Urothelium cell line (cell line): ENCODE measurements around the gene LRRC25.
"Not testable (repeated sequence)": the region's sequence is repeated elsewhere in the genome, so short reads cannot be mapped to it uniquely, and the experiment has no call there.

Source experiments
- DNase-seq: peaks from one replicate; pipeline ENCODE4 v3.0.0; 2011; ENCODE audit warnings: low spot score, mixed read lengths
- FAIRE-seq: peaks from 2 replicates; lab custom pipeline; 2011; peaks lifted over from hg19 to GRCh38; lab: Jason Lieb, UNC

The LRRC25 gene

DNA sequence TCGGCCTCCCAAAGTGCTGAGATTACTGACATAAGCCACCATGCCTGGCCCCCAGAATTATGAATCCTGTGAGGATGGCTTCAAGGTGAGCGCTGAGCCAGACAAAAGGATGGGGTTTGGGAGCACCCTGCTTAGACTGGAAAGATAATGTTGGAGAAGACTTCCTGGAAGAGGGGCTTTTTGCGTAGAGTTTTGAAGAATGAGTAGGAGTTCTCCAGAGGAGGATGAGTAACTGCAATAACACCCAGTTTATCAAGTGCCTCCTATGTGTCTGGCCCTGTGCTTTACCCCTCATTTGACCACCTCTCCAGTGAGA lies 12.1 kb downstream of the LRRC25 start:
- FAIRE-seq (no peak), DNase-seq (no peak)

DNA sequence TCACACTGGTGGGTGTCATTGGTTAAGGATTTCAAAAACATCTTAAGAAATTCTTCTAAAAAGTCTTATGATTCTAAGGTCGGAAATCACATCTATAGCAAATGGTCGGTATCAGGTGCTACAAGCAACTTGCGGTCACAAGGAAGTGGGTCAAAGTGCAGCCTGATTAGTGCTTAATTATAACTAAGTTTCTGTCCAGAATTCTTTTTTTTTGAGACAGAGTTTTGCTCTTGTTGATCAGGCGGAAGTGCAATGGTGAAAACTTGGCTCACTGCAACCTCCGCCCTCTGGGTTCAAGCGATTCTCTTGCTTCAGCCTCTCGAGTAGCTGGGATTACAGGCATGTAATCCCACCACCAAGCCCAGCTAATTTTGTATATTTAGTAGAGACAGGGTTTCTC lies 12.6 kb downstream of the LRRC25 start:
- FAIRE-seq, result no peak
- DNase-seq, result no peak

DNA sequence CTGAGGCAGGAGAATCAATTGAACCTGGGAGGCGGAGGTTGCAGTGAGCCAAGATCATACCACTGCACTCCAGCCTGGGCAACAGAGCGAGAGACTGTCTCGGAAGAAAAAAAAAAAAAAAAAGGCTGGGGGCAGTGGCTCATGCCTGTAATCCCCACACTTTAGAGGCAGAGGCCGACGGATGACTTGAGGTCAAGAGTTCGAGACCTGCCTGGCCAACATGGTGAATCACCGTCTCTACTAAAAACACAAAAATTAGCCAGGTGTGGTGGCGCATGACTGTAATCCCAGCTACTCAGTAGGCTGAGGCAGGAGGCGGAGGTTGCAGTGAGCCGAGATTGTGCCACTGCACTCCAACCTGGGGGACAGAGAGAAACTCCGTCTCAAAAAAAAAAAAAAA lies 13.8 kb downstream of the LRRC25 start:
- not testable (repeated sequence) for FAIRE-seq, DNase-seq

DNA sequence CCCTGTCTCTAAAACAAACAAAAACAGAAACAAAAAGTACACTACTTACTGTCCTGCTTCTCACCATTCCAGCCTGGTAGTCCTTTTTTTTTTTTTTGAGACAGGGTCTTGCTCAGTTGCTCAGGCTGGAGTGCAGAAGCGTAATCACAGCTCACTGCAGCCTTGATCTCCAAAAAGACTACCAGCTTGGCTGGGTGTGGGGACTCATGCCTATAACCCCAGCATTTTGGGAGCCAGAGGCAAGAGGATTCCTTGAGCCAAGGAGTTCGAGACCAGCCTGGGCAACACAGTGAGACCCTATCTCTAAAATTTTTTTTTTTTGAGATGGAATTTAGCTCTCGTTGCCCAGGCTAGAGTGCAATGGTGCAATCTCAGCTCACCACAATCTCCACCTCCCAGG lies 16.6 kb downstream of the LRRC25 start:
- DNase-seq, result no peak
- FAIRE-seq, result no peak

DNA sequence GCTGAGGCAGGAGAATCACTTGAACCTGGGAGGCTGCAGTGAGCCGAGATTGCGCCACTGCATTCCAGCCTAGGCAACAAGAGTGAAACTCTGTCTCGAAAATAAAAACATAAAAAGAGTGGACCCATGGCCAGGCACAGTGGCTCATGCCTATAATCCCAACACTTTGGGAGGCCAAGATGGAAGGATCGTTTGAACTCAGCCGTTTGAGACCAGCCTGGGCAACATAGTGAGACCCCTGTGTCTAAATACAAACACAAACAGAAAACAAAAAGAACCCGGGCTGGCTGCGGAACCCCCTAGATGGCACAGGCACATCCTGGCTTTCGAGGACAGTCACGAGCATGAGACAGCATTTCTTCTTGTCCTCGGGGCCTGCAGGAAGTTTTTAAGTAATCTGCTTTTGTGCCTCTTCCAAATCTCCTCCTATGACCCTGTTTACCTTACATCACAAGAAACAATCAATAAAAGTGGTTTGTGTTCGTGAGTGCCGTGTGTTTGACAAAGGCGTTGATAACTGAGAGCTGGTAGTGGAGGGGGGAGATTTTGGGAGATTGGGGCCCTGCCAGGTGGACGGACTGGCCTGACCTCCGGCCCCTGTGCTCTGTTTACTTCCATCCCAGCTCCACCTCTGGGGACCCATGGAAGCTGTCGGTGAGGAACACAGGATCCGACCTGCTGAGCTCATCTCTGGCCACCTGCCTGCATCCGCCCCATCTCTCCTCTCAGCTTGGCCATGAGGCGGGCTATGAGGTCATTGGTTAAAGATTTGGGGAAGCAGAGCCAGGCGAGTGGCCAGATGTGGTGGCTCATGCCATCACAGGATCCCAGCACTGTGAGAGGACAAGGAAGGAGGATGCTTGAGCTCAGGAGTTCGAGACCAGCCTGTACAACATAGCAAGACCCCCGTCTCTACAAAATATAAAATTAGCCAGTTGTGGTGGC lies 17.3 kb downstream of the LRRC25 start:
- DNase-seq, result peak; percentile 78

DNA sequence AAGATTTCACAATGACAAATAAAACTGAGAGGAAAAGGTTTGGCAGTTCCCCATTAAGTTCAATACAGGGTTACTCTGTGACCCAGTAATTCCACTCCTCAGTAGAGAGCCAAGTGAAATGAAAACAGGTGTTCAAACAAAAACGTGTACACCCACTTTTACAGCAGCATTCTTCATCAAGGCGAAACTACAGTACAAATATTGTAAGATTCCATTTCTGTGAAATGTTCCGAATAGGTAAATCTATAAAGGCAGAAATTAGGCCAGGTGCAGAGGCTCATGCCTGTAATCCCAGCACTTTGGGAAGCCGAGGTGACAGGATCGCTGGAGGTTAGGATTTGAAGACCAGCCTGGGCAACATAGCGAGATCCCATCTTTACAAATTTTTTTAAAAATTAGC lies 20.4 kb downstream of the LRRC25 start:
- DNase-seq (no peak), FAIRE-seq (no peak)

More for the DNA sequence above, 17.3 kb downstream of the LRRC25 start:
- FAIRE-seq, result no peak

DNA sequence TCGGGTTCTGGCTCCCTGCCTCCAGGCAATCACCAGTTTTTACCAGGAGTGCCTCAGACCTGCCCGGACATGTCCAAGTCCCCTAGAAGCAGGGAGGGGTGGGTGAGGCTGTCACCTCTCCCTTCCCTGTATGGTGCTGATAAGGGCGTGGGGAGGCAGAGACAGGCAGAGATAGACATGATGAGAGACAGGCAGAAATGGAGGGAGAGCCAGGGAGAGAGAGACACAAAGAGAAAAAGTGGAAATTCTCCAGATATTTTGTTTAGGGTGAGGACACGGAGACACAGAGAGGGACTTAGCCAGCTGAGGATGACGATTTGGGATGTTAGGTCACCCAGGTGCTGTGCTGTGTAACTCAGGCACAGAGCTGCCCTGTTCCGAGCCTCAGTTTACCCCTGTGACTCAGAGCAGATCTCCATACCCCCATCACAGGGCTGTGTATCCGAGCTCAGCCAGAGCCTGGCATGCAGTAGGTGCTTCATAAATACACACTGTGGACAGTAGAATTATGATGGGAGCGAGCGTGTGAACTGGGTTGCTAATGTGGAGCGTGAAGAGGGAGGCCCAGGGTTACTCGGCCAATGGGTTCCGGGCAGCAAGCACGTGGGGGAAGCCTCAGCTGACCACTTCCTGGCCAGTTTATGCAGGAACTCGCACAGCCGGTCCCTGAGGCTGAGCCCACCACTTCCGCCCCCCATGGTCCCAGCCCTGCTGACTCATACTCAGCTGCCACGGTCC lies 23.4 kb downstream of the LRRC25 start:
- FAIRE-seq (no peak), DNase-seq (peak; percentile 89)

DNA sequence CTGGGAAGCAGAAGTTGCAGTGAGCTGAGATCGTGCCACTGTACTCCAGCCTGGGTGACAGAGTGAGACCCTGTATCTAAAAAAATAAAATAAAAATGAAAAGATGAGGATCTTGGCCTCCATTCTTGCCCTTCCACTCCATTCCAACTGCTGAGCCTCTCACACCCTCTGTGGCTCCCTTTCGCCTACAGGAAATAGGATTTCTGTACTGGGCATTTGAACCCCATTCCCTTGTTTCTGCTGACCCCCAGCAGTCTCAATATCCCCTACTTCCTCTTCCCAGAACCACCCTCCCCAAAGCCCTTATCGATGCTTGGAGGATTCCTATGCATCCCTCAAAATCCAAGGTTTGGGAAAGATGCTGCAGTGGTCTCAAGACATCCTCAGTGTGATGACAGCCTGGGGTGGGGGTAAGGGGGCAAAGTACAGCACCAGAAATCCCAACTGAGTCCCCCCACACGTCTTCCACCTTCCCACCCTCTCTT lies 24.0 kb downstream of the LRRC25 start:
- FAIRE-seq, result no peak
- no peak for DNase-seq

DNA sequence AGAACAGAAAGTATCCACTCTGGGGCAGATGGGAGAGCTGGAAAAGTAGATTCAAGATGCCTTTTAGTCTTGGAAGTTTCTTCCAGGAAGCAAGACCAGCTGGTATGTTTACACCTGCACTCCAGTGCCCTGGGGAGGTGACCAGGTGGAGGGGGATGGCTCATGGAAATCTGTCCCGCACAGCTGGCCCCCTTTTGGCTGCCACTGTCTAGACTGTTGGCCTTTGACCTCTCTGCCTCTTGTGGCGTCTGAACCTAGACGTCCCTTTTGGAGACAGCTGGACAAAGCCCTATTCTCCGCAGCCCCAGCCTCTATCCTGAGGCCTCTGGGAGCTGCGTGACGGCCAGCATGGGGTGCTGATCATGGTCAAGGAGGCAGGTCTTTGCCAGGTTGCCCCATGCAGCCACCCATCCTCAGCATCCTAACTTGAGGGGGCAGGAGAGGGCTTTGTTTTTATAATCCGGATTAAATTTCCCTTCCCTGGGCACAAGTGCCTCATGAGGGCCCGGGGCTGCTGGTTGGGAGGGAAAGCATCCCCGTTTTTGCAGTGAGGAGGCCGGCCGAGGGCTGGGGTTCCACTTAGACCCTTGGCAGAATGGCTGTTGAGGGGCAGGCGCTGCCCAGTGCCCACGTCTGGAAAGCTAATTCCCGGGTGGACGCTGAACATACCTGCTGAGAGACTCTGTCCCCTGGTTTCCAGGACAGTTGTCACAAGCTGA lies 28.8 kb downstream of the LRRC25 start:
- no peak for DNase-seq
- FAIRE-seq, result no peak

DNA sequence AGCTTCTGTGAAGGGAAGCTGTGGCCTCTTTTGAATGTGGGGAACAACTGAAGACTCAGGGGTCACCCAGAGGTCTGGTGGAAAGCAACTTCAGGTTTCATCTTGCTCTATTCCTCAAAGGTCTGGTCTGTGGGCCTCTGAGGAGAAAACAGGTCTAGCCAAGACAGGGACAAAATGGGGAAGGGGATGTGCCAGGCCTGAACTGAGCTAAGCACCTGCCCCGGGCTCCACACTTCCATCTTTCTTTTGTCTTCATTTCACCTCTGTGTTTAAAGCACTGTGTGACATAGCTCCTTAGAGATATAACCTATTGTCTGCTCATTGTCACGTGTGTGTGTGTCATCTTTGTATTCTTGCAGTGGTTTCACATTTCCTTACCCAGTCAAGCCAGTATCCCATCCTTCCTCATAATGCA lies 31.4 kb downstream of the LRRC25 start:
- no peak for DNase-seq

DNA sequence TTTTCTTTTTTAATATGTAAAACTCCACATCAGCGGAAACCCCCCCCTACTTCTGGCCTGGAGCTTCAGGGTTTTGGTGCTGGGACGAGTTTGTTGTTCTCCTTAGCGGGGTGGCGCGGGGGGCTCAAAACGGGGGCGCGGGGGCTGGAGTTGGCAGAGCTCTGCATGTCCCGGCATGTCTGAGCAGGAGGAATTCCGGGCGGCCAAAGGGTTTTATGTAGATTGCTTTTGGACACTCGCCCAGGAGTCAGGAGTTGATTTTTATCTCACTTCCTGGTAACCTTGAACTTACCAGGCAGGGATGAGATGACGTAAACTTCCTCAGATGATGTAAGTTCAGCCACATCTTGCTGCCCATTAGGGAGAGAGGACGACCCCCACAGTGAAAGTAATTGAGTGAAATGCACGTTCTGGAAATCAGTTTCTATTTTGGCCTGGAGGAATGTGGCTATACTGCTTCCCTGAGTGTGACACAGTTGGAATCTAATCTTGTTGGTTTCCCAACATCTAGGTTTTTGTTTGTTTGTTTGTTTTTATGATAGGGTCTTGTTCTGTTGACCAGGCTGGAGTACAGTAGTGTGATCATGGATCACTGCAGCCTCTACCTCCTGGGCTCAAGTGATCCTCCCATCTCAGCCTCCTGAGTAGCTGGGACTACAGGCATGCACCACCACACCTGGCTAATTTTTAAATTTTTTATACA lies 32.4 kb downstream of the LRRC25 start:
- peak; percentile 73 for DNase-seq
- no peak for FAIRE-seq

More for the DNA sequence above, 31.4 kb downstream of the LRRC25 start:
- no peak for FAIRE-seq

DNA sequence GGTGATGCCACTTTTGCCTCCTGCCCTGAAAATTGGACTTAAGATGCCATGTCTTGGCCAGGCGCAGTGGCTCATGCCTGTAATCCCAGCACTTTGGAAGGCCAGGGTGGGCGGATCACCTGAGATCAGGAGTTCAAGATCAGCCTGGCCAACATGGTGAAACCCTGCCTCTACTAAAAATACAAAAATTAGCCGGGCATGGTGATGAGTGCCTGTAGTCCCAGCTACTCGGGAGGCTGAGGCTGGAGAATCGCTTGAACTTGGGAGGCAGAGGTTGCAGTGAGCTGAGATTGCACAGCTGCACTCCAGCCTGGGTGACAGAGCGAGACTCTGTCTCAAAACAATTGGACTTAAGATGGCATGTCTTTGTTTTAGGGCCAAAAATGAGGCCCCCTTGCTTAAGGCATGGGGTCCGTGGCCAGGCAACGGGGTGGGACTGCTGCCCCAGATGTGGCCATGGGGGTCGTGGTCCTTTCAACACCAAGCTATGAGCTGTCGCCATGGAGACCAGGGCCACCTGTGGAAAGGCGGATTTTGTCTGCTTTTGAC lies 33.1 kb downstream of the LRRC25 start:
- DNase-seq, FAIRE-seq: not testable (repeated sequence)

DNA sequence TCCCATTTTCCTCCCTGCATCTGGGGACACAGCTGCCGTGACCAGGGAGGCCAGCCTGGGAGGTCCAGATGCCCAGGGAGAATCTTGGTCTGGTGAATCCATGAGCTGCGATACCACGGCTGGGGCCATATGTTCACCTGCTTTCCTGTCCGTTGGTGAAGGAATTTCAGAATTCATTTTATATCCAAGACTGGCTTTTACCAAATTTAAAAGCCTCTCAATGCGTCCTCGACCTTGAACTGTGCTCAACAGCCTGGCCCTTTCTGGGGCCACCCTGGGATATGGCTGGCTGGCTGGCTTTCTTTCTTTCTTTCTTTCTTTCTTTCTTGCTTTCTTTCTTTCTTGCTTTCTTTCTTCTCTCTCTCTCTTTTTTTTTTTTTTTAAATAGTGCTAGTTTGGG lies 33.6 kb downstream of the LRRC25 start:
- DNase-seq (no peak), FAIRE-seq (no peak)

DNA sequence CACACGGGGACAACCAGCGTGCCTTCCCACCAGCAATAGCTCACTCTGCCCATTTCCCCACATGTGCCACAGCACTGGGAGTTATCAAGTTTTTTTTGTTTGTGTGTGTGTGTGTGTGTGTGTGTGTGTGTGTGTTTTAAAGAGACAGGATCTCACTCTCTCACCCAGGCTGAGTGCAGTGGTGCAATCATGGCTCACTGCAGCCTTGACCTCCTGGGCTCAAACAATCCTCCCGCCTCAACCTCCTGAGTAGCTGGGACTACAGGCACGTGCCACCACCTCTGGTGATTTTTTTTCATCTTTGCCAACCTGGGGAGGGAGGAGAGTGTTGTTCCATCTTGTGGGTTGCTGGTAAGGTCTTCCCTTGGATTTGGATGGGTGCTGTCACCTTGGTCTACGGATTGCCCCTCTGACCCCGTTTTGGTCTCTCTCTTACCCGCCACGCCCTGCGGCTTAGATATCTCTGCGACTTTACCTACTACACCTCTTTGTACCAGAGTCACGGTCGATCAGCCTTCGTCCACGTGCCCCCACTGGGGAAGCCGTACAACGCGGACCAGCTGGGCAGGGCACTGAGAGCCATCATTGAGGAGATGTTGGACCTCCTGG lies 34.4 kb downstream of the LRRC25 start:
- no peak for DNase-seq
- no peak for FAIRE-seq

DNA sequence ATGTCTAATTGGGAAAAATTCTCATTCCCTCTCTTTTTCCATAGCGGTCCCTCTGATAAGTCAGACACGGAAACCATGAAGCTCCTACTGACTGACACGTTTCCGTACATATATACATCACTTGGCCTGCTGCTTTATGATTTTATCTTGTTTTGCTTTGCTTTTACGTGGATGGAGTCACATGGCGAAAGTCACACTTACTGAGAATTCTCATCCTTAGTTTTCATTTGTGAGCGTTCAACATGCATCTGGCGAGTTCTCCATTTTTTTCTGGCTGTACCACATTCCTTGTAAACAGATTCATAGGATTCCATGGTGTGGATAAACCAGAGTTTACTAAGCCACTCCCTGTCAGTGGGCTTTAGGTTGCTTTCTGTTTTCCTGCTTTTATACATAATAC lies 35.8 kb downstream of the LRRC25 start:
- FAIRE-seq, result no peak
- no peak for DNase-seq

DNA sequence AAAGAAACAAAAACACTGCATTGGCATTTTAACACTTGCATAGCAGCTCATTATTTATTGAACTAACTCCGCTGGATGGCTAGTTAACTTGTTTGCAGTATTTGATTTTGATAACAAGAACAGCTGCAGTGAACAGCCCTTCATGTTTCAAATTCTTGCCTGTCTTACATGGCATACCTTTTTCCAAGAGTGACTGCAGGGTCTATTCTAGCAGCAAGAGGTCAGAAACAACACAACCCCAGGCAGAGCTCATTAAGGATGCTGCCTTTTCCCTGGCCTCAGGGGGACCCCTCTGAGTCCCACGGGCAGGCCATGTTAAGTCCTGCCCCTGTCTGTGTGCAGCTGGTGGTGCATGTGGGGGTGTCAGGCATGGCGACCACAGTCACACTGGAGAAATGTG lies 40.4 kb downstream of the LRRC25 start:
- no peak for FAIRE-seq
- no peak for DNase-seq

DNA sequence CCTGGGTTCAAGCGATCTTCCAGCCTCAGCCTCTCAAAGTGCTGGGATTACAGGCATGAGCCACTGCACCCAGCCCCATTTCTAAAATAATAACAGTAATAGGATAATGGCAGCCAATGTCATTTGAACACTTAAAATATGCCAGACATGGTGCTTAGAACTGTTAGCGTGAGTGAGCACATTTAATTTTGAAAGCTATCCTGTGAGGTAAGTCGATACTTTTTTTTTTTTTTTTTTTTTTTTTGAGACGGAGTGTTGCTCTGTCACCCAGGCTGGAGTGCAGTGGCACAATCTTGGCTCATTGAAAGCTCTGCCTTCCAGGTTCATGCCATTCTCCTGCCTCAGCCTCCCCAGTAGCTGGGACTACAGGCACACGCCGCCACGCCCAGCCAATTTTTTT lies 42.7 kb downstream of the LRRC25 start:
- not testable (repeated sequence) for DNase-seq, FAIRE-seq

DNA sequence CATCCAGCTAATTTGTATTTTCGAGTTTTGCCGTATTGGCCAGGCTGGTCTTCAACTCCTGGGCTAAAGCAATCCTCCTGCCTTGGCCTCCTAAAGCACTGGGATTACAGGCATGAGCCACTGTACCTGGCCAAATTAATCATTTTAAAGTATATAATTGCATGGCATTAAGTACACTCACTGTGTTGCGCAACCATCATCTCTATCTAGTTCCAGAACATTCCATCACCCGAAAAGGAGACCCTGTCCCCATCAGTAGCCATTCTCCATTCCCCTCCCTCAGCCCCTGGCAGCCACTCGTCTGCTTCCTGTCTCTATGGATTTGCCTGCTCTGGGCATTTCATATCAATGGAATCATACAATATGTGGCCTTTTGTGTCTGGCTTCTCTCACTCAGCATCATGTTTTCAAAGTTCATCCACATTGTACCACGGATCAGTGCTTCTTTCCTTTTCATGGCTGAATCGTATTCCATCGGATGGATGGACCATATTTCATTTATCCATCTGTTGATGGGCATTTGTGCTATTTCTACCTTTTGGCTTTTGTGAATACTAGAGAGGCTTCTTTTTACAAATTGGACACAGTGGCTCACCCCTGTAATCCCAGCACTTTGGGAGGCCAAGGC lies 43.9 kb downstream of the LRRC25 start:
- FAIRE-seq (no peak), DNase-seq (no peak)

DNA sequence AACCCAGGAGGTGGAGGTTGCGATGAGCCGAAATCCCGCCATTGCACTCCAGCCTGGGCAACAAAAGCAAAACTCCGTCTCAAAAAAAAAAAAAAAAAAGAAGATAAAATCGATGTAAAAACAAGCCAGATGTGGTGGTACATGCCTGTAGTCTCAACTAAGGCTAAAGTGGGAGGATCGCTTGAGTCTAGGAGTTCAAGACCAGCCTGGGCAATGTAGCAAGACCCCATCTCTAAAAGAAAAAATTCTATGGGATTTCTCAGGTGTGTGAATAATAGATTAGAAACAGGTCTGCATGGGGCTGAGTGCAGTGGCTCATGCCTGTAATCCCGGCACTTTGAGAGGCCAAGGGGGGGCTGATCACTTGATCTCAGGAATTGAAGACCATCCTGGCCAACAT lies 45.9 kb downstream of the LRRC25 start:
- DNase-seq (no peak), FAIRE-seq (no peak)
